Suprapubic skin (tissue), 4 donors: ENCODE results near the gene RFTN2. TPM values are rescaled to one million over a fixed set of nuclear protein-coding genes. Genes with fewer than 3 reads are reported as not detected.
"Not testable (repeated sequence)": the region's sequence is repeated elsewhere in the genome, so short reads cannot be mapped to it uniquely, and the experiment has no call there.

Source experiments
- DNase-seq, 2 donors: peaks; one replicate each; pipeline ENCODE4 v3.0.0-alpha.2; 2019; ENCODE audit warnings: low spot score in 2 of 2
- H3K27ac ChIP-seq: fragments of 200-600 bp; sonication (generic); one replicate; pipeline ENCODE4 v1.5.1; 2019
- H3K27me3 ChIP-seq: fragments of 200-600 bp; sonication (generic); one replicate; pipeline ENCODE4 v1.5.1; 2019
- H3K36me3 ChIP-seq: fragments of 200-600 bp; sonication (generic); one replicate; pipeline ENCODE4 v1.5.1; 2019
- H3K4me1 ChIP-seq: fragments of 200-600 bp; sonication (generic); one replicate; pipeline ENCODE4 v1.5.1; 2019
- H3K4me3 ChIP-seq: fragments of 200-600 bp; sonication (generic); one replicate; pipeline ENCODE4 v1.5.1; 2019; ENCODE audit warnings: mild to moderate bottlenecking
- H3K9me3 ChIP-seq: fragments of 200-600 bp; sonication (generic); one replicate; pipeline ENCODE4 v1.5.1; 2019
- EP300 ChIP-seq: sonication (generic); formaldehyde crosslinking; IDR thresholded peaks from one replicate; pipeline ENCODE4 v1.6.1; 2017; ENCODE audit warnings: antibody characterized with exemption
- POLR2A ChIP-seq, 2 donors: fragments of 450-650 bp; IDR thresholded peaks; one replicate each; pipeline ENCODE4 v1.6.1; 2017; ENCODE audit warnings: antibody characterized with exemption in 2 of 2, mild to moderate bottlenecking in 2 of 2, moderate library complexity in 2 of 2
- POLR2AphosphoS5 ChIP-seq, 3 donors: sonication (generic); formaldehyde crosslinking; IDR thresholded peaks; one replicate each; pipeline ENCODE4 v1.6.1; 2017; ENCODE audit warnings: antibody characterized with exemption in 3 of 3
- WGBS: methylation state at CpG from one replicate; pipeline ENCODE4 v1.1.5; 2018; 5-methylcytosine and 5-hydroxymethylcytosine counted together
- total RNA-seq, 4 donors: library from RNA; depleted of rRNA; stranded (reverse); fragments of >200 nt; gene quantifications; one replicate each; pipeline ENCODE4 v1.1.0, GENCODE V29; 2016
- TF ChIP-seq, protein P1 (sequence below), 2 donors: fragments of 200-600 bp in 1 of 2; fragments of 450-650 bp in 1 of 2; sonication (generic) in 1 of 2; IDR thresholded peaks; one replicate each; pipeline ENCODE4 v1.5.1; 2016 to 2019; ENCODE audit warnings: antibody characterized with exemption in 2 of 2, mild to moderate bottlenecking in 1 of 2, moderate library complexity in 1 of 2

RFTN2 gene
- total RNA-seq, 4 donors from 2014 or later = 1.4 to 5.8 (median 5.0) TPM

DNA sequence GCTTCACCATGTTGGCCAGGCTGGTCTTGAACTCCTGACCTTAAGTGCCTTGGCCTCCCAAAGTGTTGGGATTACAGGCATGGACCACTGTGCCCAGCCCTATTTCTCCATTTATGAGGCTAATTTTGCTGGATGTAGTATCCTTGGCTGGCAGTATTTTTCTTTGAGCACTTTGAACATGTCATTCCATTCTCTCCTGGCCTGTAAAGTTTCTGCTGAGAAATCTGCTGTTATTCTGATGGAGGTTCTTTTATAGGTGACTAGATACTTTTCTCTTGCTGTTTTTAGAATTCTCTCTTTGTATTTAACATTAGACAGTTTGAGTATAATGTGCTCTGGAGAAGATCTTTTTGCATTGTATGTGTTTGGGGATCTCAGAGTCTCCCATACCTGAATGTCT, 9.1 kb downstream of the RFTN2 start:
- H3K36me3 ChIP-seq = no peaks in the 10 kb centered on the region
- TF ChIP-seq POLR2AphosphoS5 (IDR thresholded peaks at IDR 0.05) (no peak), POLR2A (IDR thresholded peaks at IDR 0.05) (no peak), EP300 (no peak)
- TF ChIP-seq, protein P1, sequence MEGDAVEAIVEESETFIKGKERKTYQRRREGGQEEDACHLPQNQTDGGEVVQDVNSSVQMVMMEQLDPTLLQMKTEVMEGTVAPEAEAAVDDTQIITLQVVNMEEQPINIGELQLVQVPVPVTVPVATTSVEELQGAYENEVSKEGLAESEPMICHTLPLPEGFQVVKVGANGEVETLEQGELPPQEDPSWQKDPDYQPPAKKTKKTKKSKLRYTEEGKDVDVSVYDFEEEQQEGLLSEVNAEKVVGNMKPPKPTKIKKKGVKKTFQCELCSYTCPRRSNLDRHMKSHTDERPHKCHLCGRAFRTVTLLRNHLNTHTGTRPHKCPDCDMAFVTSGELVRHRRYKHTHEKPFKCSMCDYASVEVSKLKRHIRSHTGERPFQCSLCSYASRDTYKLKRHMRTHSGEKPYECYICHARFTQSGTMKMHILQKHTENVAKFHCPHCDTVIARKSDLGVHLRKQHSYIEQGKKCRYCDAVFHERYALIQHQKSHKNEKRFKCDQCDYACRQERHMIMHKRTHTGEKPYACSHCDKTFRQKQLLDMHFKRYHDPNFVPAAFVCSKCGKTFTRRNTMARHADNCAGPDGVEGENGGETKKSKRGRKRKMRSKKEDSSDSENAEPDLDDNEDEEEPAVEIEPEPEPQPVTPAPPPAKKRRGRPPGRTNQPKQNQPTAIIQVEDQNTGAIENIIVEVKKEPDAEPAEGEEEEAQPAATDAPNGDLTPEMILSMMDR (IDR thresholded peaks at IDR 0.05) = no peak
- no peak for DNase-seq
- no peaks in the 10 kb centered on the region for H3K4me1 ChIP-seq
- no peaks in the 10 kb centered on the region for H3K9me3 ChIP-seq
- no peaks in the 10 kb centered on the region for H3K27me3 ChIP-seq
- H3K27ac ChIP-seq = no peak overlapping the region
- H3K4me3 ChIP-seq = no peak overlapping the region

DNA sequence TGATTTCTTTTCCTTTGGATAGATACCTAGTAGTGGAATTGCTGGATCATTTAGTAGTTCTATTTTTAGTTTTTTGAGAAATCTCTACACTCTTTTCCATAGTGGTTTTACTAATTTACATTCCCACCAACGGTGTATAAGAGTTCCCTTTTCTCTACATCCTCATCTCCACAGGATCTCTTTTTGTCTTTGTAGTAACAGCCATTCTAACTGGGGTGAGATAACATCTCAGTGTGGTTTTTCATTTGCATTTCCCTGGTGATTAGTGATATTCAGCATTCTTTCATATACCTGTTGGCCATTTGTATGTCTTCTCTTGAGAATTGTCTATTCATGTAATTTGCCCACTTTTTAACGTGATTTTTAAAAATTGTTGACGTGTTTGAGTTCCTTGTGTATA, 13.8 kb downstream of the RFTN2 start:
- no peak overlapping the region for H3K4me3 ChIP-seq
- no peaks in the 10 kb centered on the region for H3K27me3 ChIP-seq
- TF ChIP-seq EP300 (no peak), POLR2A (IDR thresholded peaks at IDR 0.05) (no peak), POLR2AphosphoS5 (IDR thresholded peaks at IDR 0.05) (no peak)
- TF ChIP-seq, protein P1 (IDR thresholded peaks at IDR 0.05) = no peak
- H3K27ac ChIP-seq = no peak overlapping the region
- no peak for DNase-seq
- WGBS = 71% methylated on average over 3 of the region's 3 CpGs
- H3K4me1 ChIP-seq = no peaks in the 10 kb centered on the region
- no peaks in the 10 kb centered on the region for H3K36me3 ChIP-seq
- H3K9me3 ChIP-seq = no peaks in the 10 kb centered on the region

DNA sequence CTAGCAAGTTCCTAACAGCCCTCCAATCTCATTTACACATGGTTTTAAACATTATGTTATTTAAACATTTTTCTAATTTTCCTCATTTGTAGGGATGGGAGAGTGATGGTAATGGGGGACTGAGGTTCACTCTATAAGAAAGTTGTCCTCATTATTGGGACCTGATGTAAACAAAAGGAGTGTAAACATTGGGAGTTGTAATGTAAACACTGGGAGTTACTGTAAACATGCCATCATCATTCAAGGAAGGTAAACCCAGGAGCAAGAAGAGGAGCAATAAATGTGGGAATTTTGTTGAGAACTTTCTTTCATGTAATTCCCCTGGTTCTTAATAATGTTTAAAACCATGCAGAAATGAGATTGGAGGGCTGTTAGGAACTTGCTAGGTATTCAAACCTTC, 17.8 kb downstream of the RFTN2 start:
- TF ChIP-seq POLR2AphosphoS5 (IDR thresholded peaks at IDR 0.05) = no peak
- TF ChIP-seq, protein P1 (IDR thresholded peaks at IDR 0.05) = no peak
- no peak for TF ChIP-seq EP300
- no peak for TF ChIP-seq POLR2A (IDR thresholded peaks at IDR 0.05)
- no peaks in the 10 kb centered on the region for H3K36me3 ChIP-seq
- no peak overlapping the region for H3K4me3 ChIP-seq
- H3K4me1 ChIP-seq = no peaks in the 10 kb centered on the region
- no peaks in the 10 kb centered on the region for H3K27me3 ChIP-seq
- no peak for DNase-seq
- no peaks in the 10 kb centered on the region for H3K9me3 ChIP-seq
- H3K27ac ChIP-seq = no peak overlapping the region

DNA sequence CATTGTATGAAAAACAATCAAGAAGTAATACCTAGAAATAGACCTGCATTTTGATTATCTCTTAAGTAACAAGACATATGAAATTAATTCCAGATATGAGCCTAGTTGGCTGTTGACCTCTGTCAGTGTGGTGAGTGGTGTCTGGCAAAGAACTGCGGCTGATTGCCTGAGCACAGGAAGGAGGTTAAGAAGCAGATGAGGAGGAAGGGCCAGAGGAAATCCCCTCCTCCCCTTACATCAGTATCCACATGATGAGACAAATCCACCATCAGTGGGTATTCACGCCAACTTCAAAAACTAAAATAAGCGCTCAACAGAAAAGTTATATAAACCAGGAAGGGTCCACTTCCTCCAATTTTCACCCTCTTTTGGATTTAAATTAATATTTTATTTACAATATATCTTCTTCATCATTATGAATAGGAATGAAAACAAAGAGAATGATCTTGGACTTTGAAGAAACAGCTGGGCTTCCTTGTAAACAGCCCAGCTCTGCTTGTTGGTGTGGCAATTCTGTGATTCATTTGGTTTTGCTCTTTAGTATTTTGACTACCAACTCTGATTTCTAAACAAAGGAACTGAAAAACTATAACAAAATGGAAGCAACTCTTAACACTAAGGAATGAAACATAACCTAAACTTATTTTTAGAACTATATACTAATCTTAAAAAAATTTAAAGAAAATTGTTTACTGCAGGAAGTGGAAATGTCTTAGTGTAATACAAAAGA, 27.3 kb downstream of the RFTN2 start:
- no peaks in the 10 kb centered on the region for H3K36me3 ChIP-seq
- no peaks in the 10 kb centered on the region for H3K9me3 ChIP-seq
- no peak overlapping the region for H3K27ac ChIP-seq
- no peaks in the 10 kb centered on the region for H3K4me1 ChIP-seq
- no peaks in the 10 kb centered on the region for H3K27me3 ChIP-seq
- no peak overlapping the region for H3K4me3 ChIP-seq
- no peak for DNase-seq
- TF ChIP-seq POLR2A (IDR thresholded peaks at IDR 0.05) (no peak), POLR2AphosphoS5 (IDR thresholded peaks at IDR 0.05) (no peak), EP300 (no peak)
- TF ChIP-seq, protein P1 (IDR thresholded peaks at IDR 0.05) = no peak
- WGBS = 70% methylated on average over 3 of the region's 3 CpGs

DNA sequence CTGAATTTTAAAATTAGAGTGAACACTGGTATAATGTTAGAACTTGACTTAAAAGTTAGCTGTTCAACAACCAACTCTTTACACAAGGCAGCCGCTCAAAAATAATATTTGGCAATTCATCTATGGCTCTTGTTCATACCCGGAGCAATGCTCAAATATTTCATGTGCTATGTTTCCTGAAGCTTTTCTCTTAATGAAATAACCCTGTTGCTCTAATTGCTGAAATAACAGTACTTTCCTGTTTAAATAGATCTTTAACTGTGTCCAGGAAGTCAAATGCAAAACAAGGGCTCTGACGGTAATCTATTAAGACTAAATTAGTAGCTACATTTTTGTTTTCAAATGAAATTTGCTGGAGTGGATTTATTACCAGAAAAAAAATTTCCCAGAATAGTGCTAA, 33.7 kb downstream of the RFTN2 start:
- TF ChIP-seq EP300 (no peak), POLR2A (IDR thresholded peaks at IDR 0.05) (no peak), POLR2AphosphoS5 (IDR thresholded peaks at IDR 0.05) (no peak)
- TF ChIP-seq, protein P1 (IDR thresholded peaks at IDR 0.05) = no peak
- WGBS = 78% methylated on average over 3 of the region's 3 CpGs
- Histone ChIP-seq H3K4me1 (no peaks in the 10 kb centered on the region), H3K27ac (no peak overlapping the region), H3K4me3 (no peak overlapping the region), H3K27me3 (no peaks in the 10 kb centered on the region), H3K36me3 (peaks cover 6% of the 10 kb centered on the region), H3K9me3 (no peaks in the 10 kb centered on the region)
- DNase-seq = no peak

DNA sequence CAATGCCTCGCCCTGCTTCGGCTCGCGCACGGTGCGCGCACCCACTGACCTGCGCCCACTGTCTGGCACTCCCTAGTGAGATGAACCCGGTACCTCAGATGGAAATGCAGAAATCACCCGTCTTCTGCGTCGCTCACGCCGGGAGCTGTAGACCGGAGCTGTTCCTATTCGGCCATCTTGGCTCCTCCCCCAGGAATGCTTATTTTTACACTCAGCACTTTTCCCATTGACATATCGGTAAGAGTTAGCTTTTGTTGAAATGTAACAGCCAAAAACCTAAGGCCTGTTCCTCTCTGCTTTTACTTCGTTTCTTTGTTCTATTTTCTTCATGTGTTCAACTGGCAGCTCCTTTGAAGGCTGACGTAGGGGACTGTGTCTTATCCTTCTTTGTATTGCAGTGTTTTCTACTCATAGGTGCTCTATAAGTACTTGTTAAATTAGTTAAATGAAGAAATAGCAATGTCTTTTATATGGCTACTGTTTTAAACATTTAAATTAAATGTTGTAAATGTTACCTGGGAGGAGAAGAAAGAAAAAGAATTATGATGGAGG, 34.7 kb downstream of the RFTN2 start:
- not testable (repeated sequence) for DNase-seq, H3K4me1 ChIP-seq, H3K4me3 ChIP-seq, H3K36me3 ChIP-seq, H3K9me3 ChIP-seq, H3K27me3 ChIP-seq, H3K27ac ChIP-seq
- 96% methylated on average over 15 of the region's 19 CpGs for WGBS
